Measurements from ENCODE around the gene CFAP58.

GRCh38 chr10:104324931-104325330 is 28.7 kb upstream of the CFAP58 start:
- TF ChIP-seq CTCF (IDR thresholded peaks at IDR 0.05) (no peak), EP300 (IDR thresholded peaks at IDR 0.05) (no peak)
